Coronary artery (tissue), 2 donors: Measurements from ENCODE around the gene ANXA2.
"Not testable (repeated sequence)": the region's sequence is repeated elsewhere in the genome, so short reads cannot be mapped to it uniquely, and the experiment has no call there.

ENCODE experiments used
- DNase-seq: peaks from one replicate; pipeline ENCODE4 v3.0.0-alpha.2; 2017; ENCODE audit warnings: low spot score
- H3K27ac ChIP-seq, 2 donors: fragments of 200-600 bp; sonication (generic); one replicate each; pipeline ENCODE4 v1.5.1; 2016 to 2019
- H3K4me3 ChIP-seq: fragments of 200-600 bp; sonication (generic); 2 replicates; pipeline ENCODE4 v1.5.1; 2016; ENCODE audit warnings: mild to moderate bottlenecking, moderate library complexity
- TF ChIP-seq, protein P1 (sequence below): fragments of 200-600 bp; sonication (generic); IDR thresholded peaks from one replicate; pipeline ENCODE4 v1.5.1; 2019; ENCODE audit warnings: antibody characterized with exemption

ANXA2 gene

DNA sequence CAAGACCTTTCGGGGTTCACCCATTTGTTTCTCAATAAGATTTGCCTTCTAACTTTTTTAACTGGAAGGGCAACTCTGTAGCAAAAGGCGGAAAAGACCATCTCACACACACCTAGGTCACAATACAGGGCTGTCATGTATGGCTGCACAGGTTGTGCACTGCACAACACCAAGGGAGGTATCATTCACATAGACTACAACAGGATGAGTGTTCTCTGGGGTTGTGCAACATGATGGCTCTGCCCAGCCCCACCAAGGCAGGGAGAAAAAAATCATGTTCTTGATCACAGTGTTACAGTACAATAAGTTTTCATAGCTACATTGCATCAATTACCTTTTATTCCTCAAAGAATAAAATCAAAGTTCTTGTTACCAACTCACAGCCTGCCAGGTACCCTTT is 52.8 kb downstream of the ANXA2 start:
- DNase-seq, result no peak
- Histone ChIP-seq H3K4me3 (no peak overlapping the region), H3K27ac (no peak overlapping the region)
- TF ChIP-seq, protein P1, sequence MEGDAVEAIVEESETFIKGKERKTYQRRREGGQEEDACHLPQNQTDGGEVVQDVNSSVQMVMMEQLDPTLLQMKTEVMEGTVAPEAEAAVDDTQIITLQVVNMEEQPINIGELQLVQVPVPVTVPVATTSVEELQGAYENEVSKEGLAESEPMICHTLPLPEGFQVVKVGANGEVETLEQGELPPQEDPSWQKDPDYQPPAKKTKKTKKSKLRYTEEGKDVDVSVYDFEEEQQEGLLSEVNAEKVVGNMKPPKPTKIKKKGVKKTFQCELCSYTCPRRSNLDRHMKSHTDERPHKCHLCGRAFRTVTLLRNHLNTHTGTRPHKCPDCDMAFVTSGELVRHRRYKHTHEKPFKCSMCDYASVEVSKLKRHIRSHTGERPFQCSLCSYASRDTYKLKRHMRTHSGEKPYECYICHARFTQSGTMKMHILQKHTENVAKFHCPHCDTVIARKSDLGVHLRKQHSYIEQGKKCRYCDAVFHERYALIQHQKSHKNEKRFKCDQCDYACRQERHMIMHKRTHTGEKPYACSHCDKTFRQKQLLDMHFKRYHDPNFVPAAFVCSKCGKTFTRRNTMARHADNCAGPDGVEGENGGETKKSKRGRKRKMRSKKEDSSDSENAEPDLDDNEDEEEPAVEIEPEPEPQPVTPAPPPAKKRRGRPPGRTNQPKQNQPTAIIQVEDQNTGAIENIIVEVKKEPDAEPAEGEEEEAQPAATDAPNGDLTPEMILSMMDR, result no peak

DNA sequence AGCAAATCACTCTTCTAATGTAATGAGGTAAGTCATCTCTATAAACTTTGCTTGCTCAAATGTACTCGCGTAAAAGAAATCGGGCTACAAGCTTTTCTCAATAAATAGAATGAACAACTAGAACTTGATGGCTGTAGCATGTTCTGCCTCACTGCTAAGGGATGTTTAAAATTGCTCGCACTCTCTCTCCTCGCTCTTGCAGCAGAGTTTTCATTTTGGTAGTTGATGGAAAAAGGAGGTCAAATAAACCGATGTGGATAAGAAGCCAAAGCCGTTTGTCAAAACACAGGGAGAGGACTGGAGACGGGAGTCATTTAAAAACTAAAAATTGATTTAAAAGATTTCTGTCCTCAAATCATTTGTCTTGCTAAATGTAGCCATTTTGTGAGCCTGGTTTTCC is 53.3 kb downstream of the ANXA2 start:
- TF ChIP-seq, protein P1, result no peak
- DNase-seq, result no peak
- no peak overlapping the region for H3K4me3 ChIP-seq
- no peak overlapping the region for H3K27ac ChIP-seq

DNA sequence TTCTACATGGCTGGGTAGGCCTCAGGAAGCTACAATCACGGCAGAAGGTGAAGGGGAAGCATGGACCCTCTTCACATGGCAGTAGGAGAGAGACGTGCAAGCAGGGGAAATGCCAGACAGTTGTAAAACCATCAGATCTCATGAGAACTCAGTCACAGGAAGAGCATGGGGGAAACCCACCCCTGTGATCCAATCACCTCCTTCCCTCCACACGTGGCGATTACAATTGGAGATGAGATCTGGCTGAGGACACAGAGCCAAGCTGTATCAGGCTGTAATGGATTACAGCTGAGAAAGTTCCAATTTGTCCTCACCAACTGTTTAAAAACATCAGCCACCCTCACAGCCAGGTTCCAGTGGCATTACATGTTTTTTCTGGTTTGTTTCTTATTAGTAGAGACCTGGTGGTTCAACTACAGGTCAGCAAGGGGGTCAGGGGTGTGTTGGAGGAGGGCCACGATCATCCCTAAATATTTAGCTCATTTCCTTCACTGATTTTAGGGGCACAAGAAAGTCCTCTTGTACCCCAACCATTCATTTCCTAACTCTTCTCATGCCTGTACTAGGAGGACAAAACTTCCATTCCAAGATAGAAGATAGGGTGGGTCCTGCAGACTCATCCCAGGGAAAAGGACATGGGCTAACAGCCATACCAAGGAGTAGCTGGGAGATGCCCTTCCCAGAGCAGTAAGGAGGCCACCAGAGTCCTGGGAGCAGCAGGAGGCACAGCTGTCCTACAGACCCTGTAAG is 54.4 kb downstream of the ANXA2 start:
- Histone ChIP-seq H3K27ac (peak overlapping the region in 1 of 2 donors; percentile 68), H3K4me3 (no peak overlapping the region)
- no peak for DNase-seq
- TF ChIP-seq, protein P1, result no peak

DNA sequence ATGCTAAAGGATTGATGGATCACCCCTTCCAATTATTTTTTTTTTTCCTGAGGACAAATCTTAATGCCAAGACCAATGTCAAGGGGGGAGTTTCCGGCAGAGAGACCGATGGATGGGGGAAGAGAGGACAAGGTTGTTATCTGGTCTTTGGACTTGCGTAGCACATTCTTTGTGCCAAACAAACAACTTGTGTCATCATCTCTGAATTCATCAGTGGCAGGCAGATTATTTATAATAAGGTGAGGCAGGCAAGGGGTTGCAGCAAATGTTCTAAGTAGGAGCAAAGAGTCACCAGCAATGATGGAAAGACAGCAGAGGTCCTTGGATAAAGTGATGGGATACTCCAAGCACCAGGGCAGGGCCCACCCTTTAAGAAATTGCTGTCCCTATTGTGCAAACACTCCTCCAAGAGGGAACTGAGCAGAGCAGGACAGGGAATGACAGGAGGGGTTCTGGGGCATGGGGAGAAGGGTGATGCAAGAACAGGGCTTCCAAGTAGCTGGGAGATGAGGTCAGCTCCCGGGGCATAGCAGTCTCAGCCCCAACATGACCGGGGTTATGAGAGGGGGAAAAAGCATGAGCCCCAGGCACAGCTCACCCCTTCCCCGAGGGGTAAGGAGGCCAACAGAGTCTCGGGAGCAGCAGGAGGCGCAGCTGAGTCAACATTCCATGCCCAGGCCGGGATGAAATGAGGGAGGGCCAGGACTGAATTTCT is 57.4 kb downstream of the ANXA2 start:
- no peak for DNase-seq
- no peak overlapping the region for H3K27ac ChIP-seq
- TF ChIP-seq, protein P1, result no peak
- no peak overlapping the region for H3K4me3 ChIP-seq

DNA sequence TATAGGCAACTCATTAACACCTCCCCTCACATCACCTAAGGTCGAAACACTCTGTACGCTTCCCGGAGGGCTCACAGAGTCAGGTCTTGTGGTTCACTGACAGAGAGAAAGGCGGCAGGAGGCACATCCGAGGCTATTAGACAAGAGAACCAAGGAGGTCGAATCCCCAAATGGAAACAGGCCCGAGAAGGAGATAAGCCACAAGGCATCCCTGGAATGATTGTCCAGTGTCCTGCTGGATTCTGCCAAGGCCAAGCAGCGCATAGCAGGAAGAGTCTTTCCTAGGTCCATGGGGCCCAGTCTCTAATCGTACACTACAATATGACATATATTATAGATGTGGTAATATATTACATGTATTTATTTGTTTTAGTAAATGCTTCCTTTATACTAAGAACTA is 58.5 kb downstream of the ANXA2 start:
- TF ChIP-seq, protein P1, result no peak
- Histone ChIP-seq H3K27ac (no peak overlapping the region), H3K4me3 (no peak overlapping the region)
- no peak for DNase-seq

DNA sequence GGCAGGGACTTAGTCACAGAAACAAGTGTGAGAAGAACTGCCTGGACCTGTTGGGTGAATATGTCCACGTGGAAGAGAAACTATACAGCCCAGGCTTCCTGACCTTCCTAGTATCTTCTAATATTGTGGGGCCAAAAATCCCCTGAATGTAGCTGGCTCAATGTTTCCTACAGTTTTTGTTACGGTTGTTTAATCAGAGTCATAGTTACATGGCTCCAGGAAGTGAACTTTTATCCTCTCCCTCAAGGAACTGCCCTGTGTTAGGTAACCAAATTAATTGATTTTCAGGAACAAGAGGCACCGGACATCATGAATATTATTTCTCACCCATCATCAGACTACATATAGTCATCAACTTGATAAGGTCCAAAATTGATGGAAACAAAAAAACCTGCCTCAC is 59.0 kb downstream of the ANXA2 start:
- Histone ChIP-seq H3K4me3 (no peak overlapping the region), H3K27ac (no peak overlapping the region)
- TF ChIP-seq, protein P1, result no peak
- DNase-seq, result no peak

DNA sequence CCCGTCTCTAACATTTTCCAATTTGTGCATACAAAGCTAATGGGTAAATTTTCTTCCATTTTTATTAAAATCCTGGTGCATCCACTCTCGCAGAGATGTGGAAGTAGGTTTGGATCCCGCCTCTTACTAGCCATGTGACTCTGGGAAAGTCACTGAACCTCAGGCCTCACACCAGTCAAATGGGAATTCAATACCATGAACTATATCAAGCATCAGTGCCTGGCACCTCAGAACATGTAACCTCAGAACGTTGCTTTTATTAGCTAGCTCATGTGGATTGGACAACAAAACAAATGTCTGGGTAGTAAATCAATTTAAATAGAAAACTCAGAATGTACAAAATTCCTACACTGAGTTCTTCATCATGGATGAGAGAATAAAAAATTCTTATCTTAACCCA is 60.7 kb downstream of the ANXA2 start:
- no peak for DNase-seq
- H3K4me3 ChIP-seq, result no peak overlapping the region
- H3K27ac ChIP-seq, result no peak overlapping the region
- TF ChIP-seq, protein P1, result no peak

DNA sequence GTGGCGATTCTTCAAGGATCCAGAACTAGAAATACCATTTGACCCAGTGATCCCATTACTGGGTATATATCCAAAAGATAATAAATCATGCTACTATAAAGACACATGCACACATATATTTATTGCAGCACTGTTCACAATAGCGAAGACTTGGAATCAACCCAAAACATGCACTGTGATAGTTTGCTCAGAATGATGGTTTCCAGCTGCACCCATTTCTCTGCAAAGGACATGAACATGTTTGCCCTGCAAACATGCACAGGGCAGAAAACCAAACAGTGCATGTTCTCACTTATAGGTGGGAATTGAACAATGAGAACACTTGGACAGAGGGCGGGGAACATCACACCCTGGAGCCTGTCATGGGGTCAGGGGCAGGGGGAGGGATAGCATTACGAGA is 62.5 kb downstream of the ANXA2 start:
- H3K27ac ChIP-seq, DNase-seq, H3K4me3 ChIP-seq: not testable (repeated sequence)
